GM19395 (cell line): ENCODE results near the gene PIP4K2C.
"Not testable (repeated sequence)": the region's sequence is repeated elsewhere in the genome, so short reads cannot be mapped to it uniquely, and the experiment has no call there.

Experiments used
- ATAC-seq: cut with Tn5 transposase; IDR thresholded peaks from one replicate; pipeline ENCODE4 v1.9.1; 2021; ENCODE audit warnings: mild to moderate bottlenecking, moderate library complexity; ENCODE audit not compliant: unreplicated experiment

Gene PIP4K2C

GRCh38 chr12:57632073-57632957 lies 41.3 kb downstream of the PIP4K2C start:
- ATAC-seq = no peak

GRCh38 chr12:57632958-57633840 lies 42.2 kb downstream of the PIP4K2C start, which contains the start of gene B4GALNT1:
Gene B4GALNT1, minus strand, starts transcription at chr12:57633201. Its CDS starts 1,069 bp downstream, at chr12:57632132.
- ATAC-seq = peak; percentile 86

- not testable (repeated sequence) for ATAC-seq
Observed at GRCh38 chr12:57636731-57637130, 45.7 kb downstream of the PIP4K2C start.

- no peak for ATAC-seq
Observed at GRCh38 chr12:57637364-57637763, 46.4 kb downstream of the PIP4K2C start.

- ATAC-seq = no peak
Observed at GRCh38 chr12:57638096-57638495, 47.1 kb downstream of the PIP4K2C start.

- no peak for ATAC-seq
Observed at GRCh38 chr12:57640175-57641042, 49.4 kb downstream of the PIP4K2C start.

- no peak for ATAC-seq
Observed at GRCh38 chr12:57641699-57642442, 50.9 kb downstream of the PIP4K2C start.

- not testable (repeated sequence) for ATAC-seq
Observed at GRCh38 chr12:57645990-57646658, 55.1 kb downstream of the PIP4K2C start.

- ATAC-seq = not testable (repeated sequence)
Observed at GRCh38 chr12:57646659-57647049, 55.7 kb downstream of the PIP4K2C start.
